ENCODE data around the gene CHST7.

- TF ChIP-seq CTCF (IDR thresholded peaks at IDR 0.05; ENCODE audit: poor library complexity, severe bottlenecking): no peak
- no peak for TF ChIP-seq RAD21 (conservative IDR thresholded peaks at IDR 0.05)
- no peak for TF ChIP-seq EZH2 (IDR thresholded peaks at IDR 0.05; ENCODE audit: borderline replicate concordance, insufficient read depth, low read length, poor library complexity, severe bottlenecking)
- no peak for TF ChIP-seq POLR2AphosphoS5 (IDR thresholded peaks at IDR 0.05)
- peak; percentile 12 for TF ChIP-seq EP300 (conservative IDR thresholded peaks at IDR 0.05; ENCODE audit: poor library complexity, severe bottlenecking)
- TF ChIP-seq MXI1 (conservative IDR thresholded peaks at IDR 0.05; ENCODE audit: poor library complexity, severe bottlenecking): peak; percentile 76
- TF ChIP-seq SMC3 (conservative IDR thresholded peaks at IDR 0.05; ENCODE audit: poor library complexity): no peak
- TF ChIP-seq, protein P1, sequence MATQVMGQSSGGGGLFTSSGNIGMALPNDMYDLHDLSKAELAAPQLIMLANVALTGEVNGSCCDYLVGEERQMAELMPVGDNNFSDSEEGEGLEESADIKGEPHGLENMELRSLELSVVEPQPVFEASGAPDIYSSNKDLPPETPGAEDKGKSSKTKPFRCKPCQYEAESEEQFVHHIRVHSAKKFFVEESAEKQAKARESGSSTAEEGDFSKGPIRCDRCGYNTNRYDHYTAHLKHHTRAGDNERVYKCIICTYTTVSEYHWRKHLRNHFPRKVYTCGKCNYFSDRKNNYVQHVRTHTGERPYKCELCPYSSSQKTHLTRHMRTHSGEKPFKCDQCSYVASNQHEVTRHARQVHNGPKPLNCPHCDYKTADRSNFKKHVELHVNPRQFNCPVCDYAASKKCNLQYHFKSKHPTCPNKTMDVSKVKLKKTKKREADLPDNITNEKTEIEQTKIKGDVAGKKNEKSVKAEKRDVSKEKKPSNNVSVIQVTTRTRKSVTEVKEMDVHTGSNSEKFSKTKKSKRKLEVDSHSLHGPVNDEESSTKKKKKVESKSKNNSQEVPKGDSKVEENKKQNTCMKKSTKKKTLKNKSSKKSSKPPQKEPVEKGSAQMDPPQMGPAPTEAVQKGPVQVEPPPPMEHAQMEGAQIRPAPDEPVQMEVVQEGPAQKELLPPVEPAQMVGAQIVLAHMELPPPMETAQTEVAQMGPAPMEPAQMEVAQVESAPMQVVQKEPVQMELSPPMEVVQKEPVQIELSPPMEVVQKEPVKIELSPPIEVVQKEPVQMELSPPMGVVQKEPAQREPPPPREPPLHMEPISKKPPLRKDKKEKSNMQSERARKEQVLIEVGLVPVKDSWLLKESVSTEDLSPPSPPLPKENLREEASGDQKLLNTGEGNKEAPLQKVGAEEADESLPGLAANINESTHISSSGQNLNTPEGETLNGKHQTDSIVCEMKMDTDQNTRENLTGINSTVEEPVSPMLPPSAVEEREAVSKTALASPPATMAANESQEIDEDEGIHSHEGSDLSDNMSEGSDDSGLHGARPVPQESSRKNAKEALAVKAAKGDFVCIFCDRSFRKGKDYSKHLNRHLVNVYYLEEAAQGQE (IDR thresholded peaks at IDR 0.05; ENCODE audit: borderline replicate concordance): no peak
- TF ChIP-seq TAF1 (IDR thresholded peaks at IDR 0.05; ENCODE audit: low read depth): no peak
Observed at GRCh38 chrX:46574774-46575381, 1.3 kb downstream of the CHST7 start.

Data from neural cell (in vitro differentiated cells).